Activated CD8-positive, alpha-beta T cell treated with anti-CD3 and anti-CD28 coated beads for 36 hours (primary cell): ENCODE measurements around the gene SCYL3. TPM values are rescaled to one million over a fixed set of nuclear protein-coding genes. Genes with fewer than 3 reads are reported as not detected.

ENCODE experiments used
- ATAC-seq: fragments of 200-7000 bp; cut with Tn5 transposase; one replicate; pipeline ENCODE4 v1.10.0; 2021; ENCODE audit warnings: mild to moderate bottlenecking, moderate library complexity
- CTCF ChIA-PET: fragments of 350-600 bp; sonication (Branson Sonifier 250); formaldehyde crosslinking; loops from one replicate; lab custom pipeline; 2021; ENCODE audit warnings: antibody characterized with exemption; lab: Charles Lee
- POLR2A ChIA-PET: fragments of 350-600 bp; sonication (Branson Sonifier 250); formaldehyde crosslinking; loops from one replicate; lab custom pipeline; 2021; ENCODE audit warnings: antibody characterized with exemption; lab: Charles Lee
- DNase-seq: peaks from one replicate; pipeline ENCODE4 v3.0.0-alpha.2; 2020
- H3K27ac Mint-ChIP-seq: one replicate; pipeline ENCODE4 v1.8.0; 2021; ENCODE audit warnings: mild to moderate bottlenecking, mixed read lengths
- H3K27me3 Mint-ChIP-seq: one replicate; pipeline ENCODE4 v1.8.0; 2021; ENCODE audit warnings: mixed read lengths
- H3K36me3 Mint-ChIP-seq: one replicate; pipeline ENCODE4 v1.8.0; 2021; ENCODE audit warnings: low read depth, mixed read lengths
- H3K4me1 Mint-ChIP-seq: one replicate; pipeline ENCODE4 v1.8.0; 2021; ENCODE audit warnings: low read depth, mixed read lengths
- H3K4me3 Mint-ChIP-seq: one replicate; pipeline ENCODE4 v1.8.0; 2021; ENCODE audit warnings: mild to moderate bottlenecking, moderate library complexity, mixed read lengths
- H3K9me3 Mint-ChIP-seq: one replicate; pipeline ENCODE4 v1.8.0; 2021; ENCODE audit warnings: mixed read lengths
- CTCF ChIP-seq: fragments of 200-600 bp; IDR thresholded peaks from one replicate; pipeline ENCODE4 v1.8.0; 2022; ENCODE audit warnings: antibody characterized with exemption, mild to moderate bottlenecking
- intact Hi-C: fragments of 100-400 bp; cut with micrococcal nuclease; formaldehyde crosslinking; loops from one replicate; pipeline ENCODE4 v1.10.0; 2022
- total RNA-seq, 2 experiments: library from RNA; stranded (reverse); gene quantifications; one replicate each; pipeline ENCODE4 v1.2.3, GENCODE V29; 2021

Gene SCYL3
- total RNA-seq, 2 experiments from 2014 or later = 7.7 to 8.4 TPM

- H3K4me3 Mint-ChIP-seq = no peak overlapping the region
- intact Hi-C loops = no loop called here
- POLR2A ChIA-PET = interaction anchor here (0.6 kb wide), 2 partner anchors 74 to 224 kb away, joined by 3 read pairs; no protein-coding TSS in a partner anchor
- H3K27ac Mint-ChIP-seq = no peak overlapping the region
- ATAC-seq (no peak), DNase-seq (no peak)
- no peaks in the 10 kb centered on the region for H3K27me3 Mint-ChIP-seq
- CTCF ChIA-PET = interaction anchor here (0.9 to 1.2 kb wide), 2 partner anchors 66 to 256 kb away, joined by 3 read pairs; no protein-coding TSS in a partner anchor
- H3K9me3 Mint-ChIP-seq = no peaks in the 10 kb centered on the region
- H3K36me3 Mint-ChIP-seq = peaks cover 39% of the 10 kb centered on the region
- H3K4me1 Mint-ChIP-seq = peaks cover under 1% of the 10 kb centered on the region
- TF ChIP-seq CTCF = no peak
These were observed 90.8 kb downstream of the SCYL3 start for GRCh38 chr1:169802888-169803287.

Other genes with a start within 250 kb of the SCYL3 start
- gene SELL, start 182.3 kb downstream of the SCYL3 start, total RNA-seq = 100 to 1,000 TPM; 105 to 110 TPM
- gene SELE, start 159.8 kb downstream of the SCYL3 start, total RNA-seq = not detected
- gene METTL18, start 99.0 kb downstream of the SCYL3 start, total RNA-seq = 10 to 100 TPM in 1 of 2 experiments, 1 to 10 TPM in 1; 8.7 to 10.8 TPM
- gene KIFAP3, start 180.8 kb upstream of the SCYL3 start, total RNA-seq = 10 to 100 TPM; 14.0 to 14.7 TPM